ENCODE results near the gene CRYAB.
"Not testable (repeated sequence)": the region's sequence is repeated elsewhere in the genome, so short reads cannot be mapped to it uniquely, and the experiment has no call there.

CRYAB gene

DNA sequence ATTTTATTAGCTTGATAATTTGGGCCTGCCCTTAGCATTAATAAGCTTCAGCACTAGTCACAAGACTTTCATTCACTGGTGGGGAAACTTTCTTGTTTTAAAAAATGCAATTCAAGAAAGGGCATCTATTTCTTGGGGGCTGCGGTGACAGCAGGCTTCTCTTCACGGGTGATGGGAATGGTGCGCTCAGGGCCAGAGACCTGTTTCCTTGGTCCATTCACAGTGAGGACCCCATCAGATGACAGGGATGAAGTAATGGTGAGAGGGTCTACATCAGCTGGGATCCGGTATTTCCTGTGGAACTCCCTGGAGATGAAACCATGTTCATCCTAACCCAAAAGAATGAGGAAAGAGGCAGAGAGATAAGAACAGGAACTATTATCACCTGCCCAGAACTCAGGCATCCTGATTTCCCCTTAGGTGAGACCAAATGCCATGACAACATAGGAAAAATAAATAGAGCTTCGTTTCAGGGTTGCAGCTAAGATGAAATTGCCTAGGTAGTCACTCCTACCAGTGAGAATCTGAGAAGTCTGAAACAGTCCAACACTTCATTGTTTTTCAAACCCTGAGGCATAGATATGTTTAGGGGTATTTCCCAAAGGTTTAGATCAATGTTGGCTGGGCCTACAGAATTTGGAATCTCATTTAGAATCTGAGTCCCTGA lies 2.8 kb downstream of the CRYAB start:
- DNase-seq (ENCODE audit: low read depth in 2 of 2): no peak

- no peak for DNase-seq (ENCODE audit: low read depth in 2 of 2)
Observed at GRCh38 chr11:111906680-111907079, 4.9 kb downstream of the CRYAB start.

DNA sequence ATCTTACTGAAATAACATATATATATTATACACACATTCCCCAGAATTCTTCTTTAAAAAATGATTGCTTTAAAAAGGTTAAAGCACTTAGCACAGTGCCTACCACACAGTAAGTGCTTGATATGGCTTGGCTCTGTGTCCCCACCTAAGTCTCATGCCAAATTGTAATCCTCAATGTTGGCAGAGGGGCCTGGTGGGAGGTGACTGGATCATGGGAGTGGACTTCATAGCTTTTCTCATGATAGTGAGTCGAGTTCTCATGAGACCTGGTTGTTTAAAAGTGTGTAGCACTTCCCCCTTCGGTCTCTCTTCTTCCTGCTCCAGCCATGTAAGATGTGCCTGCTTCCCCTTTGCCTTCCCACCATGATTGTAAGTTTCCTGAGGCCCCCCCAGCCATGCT lies 6.2 kb downstream of the CRYAB start:
- DNase-seq (ENCODE audit: low read depth in 2 of 2): no peak

DNA sequence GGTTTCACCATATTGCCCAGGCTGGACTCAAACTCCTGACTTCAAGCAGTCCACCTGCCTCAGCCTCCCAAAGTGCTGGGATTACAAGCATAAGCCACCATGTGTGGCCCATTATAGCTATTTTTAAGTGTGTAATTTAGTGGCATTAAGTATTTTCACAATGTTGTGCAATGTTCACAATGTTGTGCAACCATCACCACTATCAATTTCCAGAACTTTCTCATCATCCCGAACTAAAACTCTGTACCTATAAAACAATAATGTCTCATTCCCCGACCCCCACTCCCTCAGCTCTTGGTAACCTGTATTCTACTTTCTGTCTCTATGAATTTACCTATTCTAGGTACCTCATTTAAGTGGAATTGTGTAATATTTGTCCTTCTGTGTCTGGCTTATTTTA lies 24.7 kb downstream of the CRYAB start:
- no peak for DNase-seq (ENCODE audit: low read depth in 2 of 2)

DNA sequence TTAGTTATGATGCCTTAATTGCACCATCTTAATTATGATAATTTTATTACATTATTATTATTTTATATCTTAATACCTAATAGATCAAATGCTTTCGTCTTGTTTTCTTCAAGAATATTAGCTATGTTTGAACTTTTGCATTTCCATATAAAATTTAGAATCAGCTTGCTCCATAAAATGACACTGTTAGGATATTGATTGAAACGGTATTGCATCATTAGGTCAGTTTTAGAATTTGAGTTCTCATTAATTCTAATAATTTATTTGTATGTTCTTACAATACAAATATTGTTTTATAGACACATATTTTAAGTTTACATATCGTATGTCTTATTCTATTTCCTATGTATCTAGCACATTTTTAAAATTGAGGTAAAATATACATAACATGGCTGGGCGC lies 25.5 kb downstream of the CRYAB start:
- no peak for DNase-seq (ENCODE audit: low read depth in 2 of 2)

DNA sequence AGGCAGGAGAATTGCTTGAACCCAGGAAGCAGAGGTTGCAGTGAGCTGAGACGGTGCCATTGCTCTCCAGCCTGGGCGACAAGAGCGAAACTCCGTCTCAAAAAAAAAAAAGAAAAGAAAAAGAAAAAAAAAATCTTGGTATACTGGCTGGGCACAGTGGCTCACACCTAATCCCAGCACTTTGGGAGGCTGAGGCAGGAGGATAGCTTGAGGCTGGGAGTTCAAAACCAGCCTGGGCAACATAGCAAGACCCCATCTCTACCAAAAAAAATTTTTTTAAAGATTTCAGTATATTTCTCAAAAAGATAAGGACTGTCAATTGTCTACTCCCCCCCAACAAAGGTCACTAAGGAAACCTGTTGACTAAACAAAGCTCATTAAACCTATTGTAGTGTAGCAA lies 26.5 kb downstream of the CRYAB start:
- not testable (repeated sequence) for DNase-seq (ENCODE audit: low read depth in 2 of 2)

DNA sequence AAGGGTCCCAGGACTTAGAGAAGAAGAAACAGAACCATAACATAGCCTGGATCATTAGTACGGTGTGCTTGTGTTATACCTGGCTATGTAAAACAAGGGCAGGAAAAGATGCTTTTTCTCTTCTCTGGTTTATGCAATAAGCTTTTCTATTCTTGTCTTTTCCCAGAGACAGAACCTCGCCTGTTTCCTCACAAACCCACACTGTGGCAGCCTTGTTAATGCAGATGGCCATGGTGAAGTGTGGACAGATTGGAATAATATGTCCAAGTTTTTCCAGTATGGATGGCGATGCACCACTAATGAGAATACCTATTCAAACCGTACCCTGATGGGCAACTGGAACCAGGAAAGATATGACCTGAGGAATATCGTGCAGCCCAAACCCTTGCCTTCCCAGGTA lies 29.4 kb downstream of the CRYAB start:
- no peak for DNase-seq (ENCODE audit: low read depth in 2 of 2)

DNA sequence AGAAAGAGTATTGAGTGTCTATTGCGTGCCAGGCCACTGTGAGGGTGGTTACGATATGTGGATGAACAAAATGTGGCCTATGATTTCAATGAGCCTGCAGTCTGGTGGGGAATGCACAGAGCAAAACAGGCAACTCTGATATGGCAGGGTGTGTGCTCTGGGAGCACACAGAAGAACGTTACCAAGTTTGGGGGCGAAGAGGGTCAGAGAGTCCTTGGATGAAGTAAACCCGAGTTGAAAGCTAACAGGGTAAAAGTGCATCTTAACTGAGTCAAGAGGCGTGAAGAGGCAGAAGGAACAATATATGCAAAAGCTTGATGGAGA lies 32.0 kb downstream of the CRYAB start:
- DNase-seq (ENCODE audit: low read depth in 2 of 2): no peak

- DNase-seq (ENCODE audit: low read depth in 2 of 2): peak; percentile 83 to 90
Observed at GRCh38 chr11:111878849-111879636, 32.5 kb downstream of the CRYAB start, which contains the start of the genes CFAP68 and FDXACB1. Gene CFAP68, plus strand, starts transcription at chr11:111879541. Its CDS starts 20 bp downstream, at chr11:111879561. Gene FDXACB1, minus strand, starts transcription at chr11:111879165. Its CDS starts 33 bp downstream, at chr11:111879132.

GRCh38 chr11:111878385-111878848 lies 33.2 kb downstream of the CRYAB start:
- DNase-seq (ENCODE audit: low read depth in 2 of 2): no peak

GRCh38 chr11:111871693-111872161 lies 39.8 kb downstream of the CRYAB start:
- no peak for DNase-seq (ENCODE audit: low read depth in 2 of 2)

DNA sequence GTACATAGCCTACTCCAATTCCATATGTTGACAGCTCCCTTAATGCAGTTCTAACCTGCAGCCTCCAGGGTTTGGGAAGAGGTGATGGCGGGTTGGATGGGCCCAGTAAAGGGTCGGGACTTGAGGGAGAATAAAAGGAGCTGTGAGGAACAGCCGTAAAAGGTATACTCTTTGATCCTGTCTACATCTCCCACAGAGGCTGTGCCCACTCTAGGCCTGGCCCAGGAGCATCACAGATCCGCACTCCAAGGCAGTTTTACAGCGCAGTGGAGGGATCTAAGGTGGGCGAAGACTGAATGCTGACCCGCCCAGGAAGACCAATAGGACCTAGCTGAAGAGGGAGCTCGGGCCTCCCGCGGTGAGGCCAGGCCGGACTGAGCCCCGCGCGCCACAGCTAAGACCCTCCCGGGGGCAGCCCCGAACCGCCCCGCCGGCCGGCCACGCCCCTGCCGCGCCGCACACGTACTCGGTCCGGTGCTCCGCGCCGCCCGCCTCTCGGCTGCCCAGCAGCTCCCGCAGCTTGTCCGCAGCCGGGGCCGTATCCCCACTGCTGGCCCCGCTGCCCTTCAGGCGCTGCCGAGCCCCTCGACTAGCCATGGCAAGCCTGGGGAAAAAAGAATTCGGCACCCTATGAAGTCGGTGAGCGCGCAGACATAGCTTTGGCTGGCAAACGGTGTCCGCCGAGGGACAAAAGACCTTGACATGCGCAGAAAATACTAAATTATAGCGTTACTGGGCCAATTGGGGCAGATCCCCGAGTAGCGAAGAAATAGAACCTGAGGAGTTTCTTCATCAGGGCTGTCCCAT lies 40.5 kb downstream of the CRYAB start, which contains the start of gene ALG9:
TSS of gene ALG9 (minus strand) at position 696 of the 807 bp plus-strand sequence. CDS start at position 597, 99 bp downstream.
- peak; percentile 88 to 90 for DNase-seq (ENCODE audit: low read depth in 2 of 2)

DNA sequence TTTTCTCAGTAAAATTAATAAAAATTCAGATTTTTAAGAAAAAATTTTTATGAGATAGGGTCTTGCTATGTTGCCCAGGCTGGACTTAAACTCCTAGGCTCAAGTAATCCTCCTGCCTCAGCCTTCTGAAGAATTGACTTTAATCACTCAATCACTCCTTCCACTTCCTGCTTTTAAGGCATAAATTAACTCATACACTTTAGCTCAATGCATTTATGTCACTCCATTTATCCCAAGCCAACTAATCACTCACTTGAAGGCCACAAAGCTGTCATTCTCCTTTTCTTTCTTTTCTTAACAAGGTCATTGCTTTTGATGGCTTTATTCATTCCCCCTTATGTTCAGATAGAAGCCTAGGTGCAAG lies 41.1 kb downstream of the CRYAB start:
- DNase-seq (ENCODE audit: low read depth in 2 of 2): no peak

GRCh38 chr11:111870113-111870512 lies 41.5 kb downstream of the CRYAB start:
- DNase-seq (ENCODE audit: low read depth in 2 of 2): no peak

DNA sequence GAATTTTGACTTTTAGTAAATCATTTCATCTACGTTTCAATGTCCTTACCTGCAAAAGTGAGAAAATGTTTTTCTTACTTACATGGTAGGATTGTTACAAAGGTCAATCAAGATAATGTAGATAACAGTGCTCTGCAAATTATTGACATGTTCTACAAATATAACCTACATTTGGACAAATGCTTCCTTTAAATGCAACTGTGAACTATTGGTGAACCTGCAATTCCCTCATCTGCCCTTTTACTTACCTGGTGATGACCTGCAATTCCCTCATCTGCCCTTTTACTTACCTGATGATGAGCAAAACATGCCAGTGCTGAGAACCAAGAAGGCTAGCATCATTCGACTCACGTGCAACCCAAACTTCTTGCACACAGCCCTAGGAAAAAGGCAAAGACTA lies 51.3 kb downstream of the CRYAB start:
- no peak for DNase-seq (ENCODE audit: low read depth in 2 of 2)
